SK-N-SH treated with all-trans-retinoic acid at 6 μM for 48 hours (cell line): ENCODE measurements around the gene RAPGEF1.

Experiments used
- ESRRG ChIP-seq: fragments of 250-450 bp; sonication (Bioruptor Pico); IDR thresholded peaks from 2 replicates; pipeline ENCODE4 v1.6.1; 2021; ENCODE audit warnings: mild to moderate bottlenecking
- TF ChIP-seq, protein P1 (sequence below): fragments of 250-450 bp; sonication (Bioruptor Pico); IDR thresholded peaks from 2 replicates; pipeline ENCODE4 v1.8.0; 2020; ENCODE audit warnings: mild to moderate bottlenecking, moderate library complexity, borderline replicate concordance

DNA sequence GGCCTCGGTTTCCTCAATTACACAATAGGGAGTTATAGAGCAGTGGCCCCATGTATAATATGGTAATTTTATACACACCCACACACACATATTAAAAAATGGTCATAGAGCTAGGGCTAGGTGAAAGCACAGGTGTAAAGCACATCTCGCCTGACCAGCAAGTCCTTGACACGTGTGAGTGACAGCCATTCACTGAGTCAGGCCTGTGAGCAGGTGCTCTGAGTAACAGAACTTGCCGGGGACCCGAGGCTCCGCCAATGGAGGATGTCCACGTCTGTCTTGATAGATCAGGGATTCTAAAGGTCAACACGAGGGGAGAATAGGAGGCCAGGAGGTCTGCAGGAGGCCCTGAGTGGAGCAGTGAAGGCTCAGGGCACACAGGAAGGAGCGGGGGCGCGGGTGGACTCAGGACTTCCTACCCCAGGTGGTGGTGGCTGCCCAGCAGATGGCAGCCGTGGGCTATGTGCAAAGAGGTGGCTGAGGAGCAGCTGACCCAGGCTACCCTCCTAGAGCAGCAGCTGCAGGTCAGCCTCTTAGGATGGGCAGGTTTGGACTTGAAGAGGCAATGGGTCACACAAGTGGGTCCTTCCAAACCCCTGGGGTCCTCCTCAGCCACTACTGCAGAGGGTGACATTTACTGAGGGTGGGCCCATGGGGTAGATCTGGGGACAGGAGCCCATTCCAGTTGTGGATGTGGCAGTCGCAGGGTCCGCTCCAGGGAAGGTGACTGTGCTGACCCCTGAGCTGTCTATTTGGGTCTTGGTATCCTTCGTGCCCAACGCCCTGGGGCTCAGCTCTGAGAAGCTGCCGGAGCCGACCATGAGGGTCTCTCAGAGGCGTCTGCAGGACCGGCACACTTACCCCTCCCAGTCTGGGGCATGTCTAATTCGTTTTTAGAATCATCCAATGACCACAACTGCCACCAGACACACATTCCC lies 148.7 kb downstream of the RAPGEF1 start:
- TF ChIP-seq, protein P1, sequence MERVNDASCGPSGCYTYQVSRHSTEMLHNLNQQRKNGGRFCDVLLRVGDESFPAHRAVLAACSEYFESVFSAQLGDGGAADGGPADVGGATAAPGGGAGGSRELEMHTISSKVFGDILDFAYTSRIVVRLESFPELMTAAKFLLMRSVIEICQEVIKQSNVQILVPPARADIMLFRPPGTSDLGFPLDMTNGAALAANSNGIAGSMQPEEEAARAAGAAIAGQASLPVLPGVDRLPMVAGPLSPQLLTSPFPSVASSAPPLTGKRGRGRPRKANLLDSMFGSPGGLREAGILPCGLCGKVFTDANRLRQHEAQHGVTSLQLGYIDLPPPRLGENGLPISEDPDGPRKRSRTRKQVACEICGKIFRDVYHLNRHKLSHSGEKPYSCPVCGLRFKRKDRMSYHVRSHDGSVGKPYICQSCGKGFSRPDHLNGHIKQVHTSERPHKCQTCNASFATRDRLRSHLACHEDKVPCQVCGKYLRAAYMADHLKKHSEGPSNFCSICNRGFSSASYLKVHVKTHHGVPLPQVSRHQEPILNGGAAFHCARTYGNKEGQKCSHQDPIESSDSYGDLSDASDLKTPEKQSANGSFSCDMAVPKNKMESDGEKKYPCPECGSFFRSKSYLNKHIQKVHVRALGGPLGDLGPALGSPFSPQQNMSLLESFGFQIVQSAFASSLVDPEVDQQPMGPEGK (CRISPR knock-in tag) = no peak
- TF ChIP-seq ESRRG (CRISPR knock-in tag) = no peak
